Mesothelial cell of epicardium (in vitro differentiated cells): ENCODE results near the gene THBS4. TPM values are rescaled to one million over a fixed set of nuclear protein-coding genes. Genes with fewer than 3 reads are reported as not detected.
"Not testable (repeated sequence)": the region's sequence is repeated elsewhere in the genome, so short reads cannot be mapped to it uniquely, and the experiment has no call there.

Source experiments
- DNase-seq, 2 experiments: peaks; one replicate each; pipeline ENCODE4 v3.0.0; 2021; ENCODE audit warnings: low spot score in 2 of 2; ENCODE audit not compliant: unreplicated experiment in 2 of 2
- H3K27ac Mint-ChIP-seq: 2 replicates; pipeline ENCODE4 v1.8.0; 2021; ENCODE audit warnings: mixed read lengths
- H3K27me3 Mint-ChIP-seq: 2 replicates; pipeline ENCODE4 v1.8.0; 2021; ENCODE audit warnings: low read depth, mixed read lengths
- H3K36me3 Mint-ChIP-seq: 2 replicates; pipeline ENCODE4 v1.8.0; 2021; ENCODE audit warnings: mixed read lengths
- H3K4me1 Mint-ChIP-seq: 2 replicates; pipeline ENCODE4 v1.8.0; 2021; ENCODE audit warnings: mixed read lengths
- H3K4me3 Mint-ChIP-seq: 2 replicates; pipeline ENCODE4 v1.8.0; 2021; ENCODE audit warnings: mild to moderate bottlenecking, moderate library complexity, mixed read lengths
- H3K9me3 Mint-ChIP-seq: 2 replicates; pipeline ENCODE4 v1.8.0; 2021; ENCODE audit warnings: mixed read lengths
- CTCF ChIP-seq: fragments of 200-600 bp; sonication (generic); IDR thresholded peaks from one replicate; pipeline ENCODE4 v1.5.0; 2021; ENCODE audit warnings: antibody characterized with exemption; ENCODE audit not compliant: unreplicated experiment
- total RNA-seq: library from RNA; stranded (reverse); gene quantifications from 3 replicates; pipeline ENCODE4 v1.2.1, GENCODE V29; 2021

THBS4 gene
- total RNA-seq, 1 donor from 2014 or later, result 17.3 TPM

GRCh38 chr5:80090884-80091166 lies 55.7 kb downstream of the THBS4 start:
- Mint-ChIP-seq H3K27me3 (no peaks in the 10 kb centered on the region), H3K4me3 (no peak overlapping the region), H3K27ac (no peak overlapping the region), H3K36me3 (no peaks in the 10 kb centered on the region), H3K9me3 (no peaks in the 10 kb centered on the region), H3K4me1 (peaks cover 13% of the 10 kb centered on the region)
- no peak for TF ChIP-seq CTCF
- DNase-seq, result no peak

GRCh38 chr5:80091792-80092192 lies 56.6 kb downstream of the THBS4 start:
- H3K9me3 Mint-ChIP-seq, DNase-seq, H3K4me3 Mint-ChIP-seq, H3K36me3 Mint-ChIP-seq, H3K27me3 Mint-ChIP-seq: not testable (repeated sequence)
- peak overlapping the region; percentile 75 for H3K27ac Mint-ChIP-seq
- TF ChIP-seq CTCF, result peak; percentile 95
- H3K4me1 Mint-ChIP-seq, result peaks cover 13% of the 10 kb centered on the region

GRCh38 chr5:80092486-80093107 lies 57.4 kb downstream of the THBS4 start:
- Mint-ChIP-seq H3K27me3 (no peaks in the 10 kb centered on the region), H3K4me3 (no peak overlapping the region), H3K27ac (no peak overlapping the region), H3K9me3 (no peaks in the 10 kb centered on the region), H3K4me1 (peaks cover 16% of the 10 kb centered on the region), H3K36me3 (no peaks in the 10 kb centered on the region)
- no peak for TF ChIP-seq CTCF
- no peak for DNase-seq

- Mint-ChIP-seq H3K4me1 (peaks cover 19% of the 10 kb centered on the region), H3K4me3 (no peak overlapping the region), H3K27ac (peak overlapping the region; percentile 86), H3K27me3 (no peaks in the 10 kb centered on the region), H3K9me3 (no peaks in the 10 kb centered on the region), H3K36me3 (no peaks in the 10 kb centered on the region)
- TF ChIP-seq CTCF, result no peak
- DNase-seq, result no peak
Observed at GRCh38 chr5:80093796-80094195, 58.6 kb downstream of the THBS4 start.

- no peak overlapping the region for H3K4me3 Mint-ChIP-seq
- no peaks in the 10 kb centered on the region for H3K9me3 Mint-ChIP-seq
- no peak for DNase-seq
- TF ChIP-seq CTCF, result no peak
- H3K27ac Mint-ChIP-seq, result peak overlapping the region; percentile 86
- peaks cover 19% of the 10 kb centered on the region for H3K4me1 Mint-ChIP-seq
- H3K36me3 Mint-ChIP-seq, result no peaks in the 10 kb centered on the region
- no peaks in the 10 kb centered on the region for H3K27me3 Mint-ChIP-seq
Observed at GRCh38 chr5:80094236-80094738, 59.1 kb downstream of the THBS4 start.

- no peaks in the 10 kb centered on the region for H3K9me3 Mint-ChIP-seq
- no peaks in the 10 kb centered on the region for H3K27me3 Mint-ChIP-seq
- H3K4me1 Mint-ChIP-seq, result peaks cover 17% of the 10 kb centered on the region
- no peak overlapping the region for H3K27ac Mint-ChIP-seq
- H3K36me3 Mint-ChIP-seq, result no peaks in the 10 kb centered on the region
- no peak for DNase-seq
- H3K4me3 Mint-ChIP-seq, result no peak overlapping the region
- TF ChIP-seq CTCF, result no peak
Observed at GRCh38 chr5:80097451-80097850, 62.3 kb downstream of the THBS4 start.
